ENCODE measurements around the gene SYVN1.

- TF ChIP-seq FOXA1 (IDR thresholded peaks at IDR 0.05) = no peak
- no peak for TF ChIP-seq TAF1 (conservative IDR thresholded peaks at IDR 0.05)
- no peak for TF ChIP-seq FOXA2 (IDR thresholded peaks at IDR 0.05)
- no peak for TF ChIP-seq CTCF (IDR thresholded peaks at IDR 0.05; ENCODE audit: low read depth, low read length, missing input control)
- no peak for TF ChIP-seq MAX (IDR thresholded peaks at IDR 0.05)
- no peak for TF ChIP-seq RAD21 (IDR thresholded peaks at IDR 0.05)
- TF ChIP-seq RXRA (IDR thresholded peaks at IDR 0.05) = no peak
- TF ChIP-seq JUND (IDR thresholded peaks at IDR 0.05) = no peak
- TF ChIP-seq EGR1 (IDR thresholded peaks at IDR 0.05; ENCODE audit: low read depth in 2 of 2) = no peak
- TF ChIP-seq, protein P1, sequence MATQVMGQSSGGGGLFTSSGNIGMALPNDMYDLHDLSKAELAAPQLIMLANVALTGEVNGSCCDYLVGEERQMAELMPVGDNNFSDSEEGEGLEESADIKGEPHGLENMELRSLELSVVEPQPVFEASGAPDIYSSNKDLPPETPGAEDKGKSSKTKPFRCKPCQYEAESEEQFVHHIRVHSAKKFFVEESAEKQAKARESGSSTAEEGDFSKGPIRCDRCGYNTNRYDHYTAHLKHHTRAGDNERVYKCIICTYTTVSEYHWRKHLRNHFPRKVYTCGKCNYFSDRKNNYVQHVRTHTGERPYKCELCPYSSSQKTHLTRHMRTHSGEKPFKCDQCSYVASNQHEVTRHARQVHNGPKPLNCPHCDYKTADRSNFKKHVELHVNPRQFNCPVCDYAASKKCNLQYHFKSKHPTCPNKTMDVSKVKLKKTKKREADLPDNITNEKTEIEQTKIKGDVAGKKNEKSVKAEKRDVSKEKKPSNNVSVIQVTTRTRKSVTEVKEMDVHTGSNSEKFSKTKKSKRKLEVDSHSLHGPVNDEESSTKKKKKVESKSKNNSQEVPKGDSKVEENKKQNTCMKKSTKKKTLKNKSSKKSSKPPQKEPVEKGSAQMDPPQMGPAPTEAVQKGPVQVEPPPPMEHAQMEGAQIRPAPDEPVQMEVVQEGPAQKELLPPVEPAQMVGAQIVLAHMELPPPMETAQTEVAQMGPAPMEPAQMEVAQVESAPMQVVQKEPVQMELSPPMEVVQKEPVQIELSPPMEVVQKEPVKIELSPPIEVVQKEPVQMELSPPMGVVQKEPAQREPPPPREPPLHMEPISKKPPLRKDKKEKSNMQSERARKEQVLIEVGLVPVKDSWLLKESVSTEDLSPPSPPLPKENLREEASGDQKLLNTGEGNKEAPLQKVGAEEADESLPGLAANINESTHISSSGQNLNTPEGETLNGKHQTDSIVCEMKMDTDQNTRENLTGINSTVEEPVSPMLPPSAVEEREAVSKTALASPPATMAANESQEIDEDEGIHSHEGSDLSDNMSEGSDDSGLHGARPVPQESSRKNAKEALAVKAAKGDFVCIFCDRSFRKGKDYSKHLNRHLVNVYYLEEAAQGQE (IDR thresholded peaks at IDR 0.05) = no peak
- no peak for TF ChIP-seq GABPA (IDR thresholded peaks at IDR 0.05 in 1 of 2, conservative IDR thresholded peaks at IDR 0.05 in 1 of 2)
- TF ChIP-seq HNF4A (conservative IDR thresholded peaks at IDR 0.05) = no peak
- TF ChIP-seq, protein P2, sequence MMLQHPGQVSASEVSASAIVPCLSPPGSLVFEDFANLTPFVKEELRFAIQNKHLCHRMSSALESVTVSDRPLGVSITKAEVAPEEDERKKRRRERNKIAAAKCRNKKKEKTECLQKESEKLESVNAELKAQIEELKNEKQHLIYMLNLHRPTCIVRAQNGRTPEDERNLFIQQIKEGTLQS (IDR thresholded peaks at IDR 0.05) = no peak
- TF ChIP-seq, protein P3, sequence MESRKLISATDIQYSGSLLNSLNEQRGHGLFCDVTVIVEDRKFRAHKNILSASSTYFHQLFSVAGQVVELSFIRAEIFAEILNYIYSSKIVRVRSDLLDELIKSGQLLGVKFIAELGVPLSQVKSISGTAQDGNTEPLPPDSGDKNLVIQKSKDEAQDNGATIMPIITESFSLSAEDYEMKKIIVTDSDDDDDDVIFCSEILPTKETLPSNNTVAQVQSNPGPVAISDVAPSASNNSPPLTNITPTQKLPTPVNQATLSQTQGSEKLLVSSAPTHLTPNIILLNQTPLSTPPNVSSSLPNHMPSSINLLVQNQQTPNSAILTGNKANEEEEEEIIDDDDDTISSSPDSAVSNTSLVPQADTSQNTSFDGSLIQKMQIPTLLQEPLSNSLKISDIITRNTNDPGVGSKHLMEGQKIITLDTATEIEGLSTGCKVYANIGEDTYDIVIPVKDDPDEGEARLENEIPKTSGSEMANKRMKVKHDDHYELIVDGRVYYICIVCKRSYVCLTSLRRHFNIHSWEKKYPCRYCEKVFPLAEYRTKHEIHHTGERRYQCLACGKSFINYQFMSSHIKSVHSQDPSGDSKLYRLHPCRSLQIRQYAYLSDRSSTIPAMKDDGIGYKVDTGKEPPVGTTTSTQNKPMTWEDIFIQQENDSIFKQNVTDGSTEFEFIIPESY (IDR thresholded peaks at IDR 0.05) = no peak
These were observed 48.9 kb downstream of the SYVN1 start for GRCh38 chr11:65085446-65085845.

Data from liver (tissue), 3 donors.